ENCODE data around the gene CREB3L4. TPM values are rescaled to one million over a fixed set of nuclear protein-coding genes. Genes with fewer than 3 reads are reported as not detected.

The CREB3L4 gene
- total RNA-seq, 1 donor from 2014 or later = 9.8 TPM

DNA sequence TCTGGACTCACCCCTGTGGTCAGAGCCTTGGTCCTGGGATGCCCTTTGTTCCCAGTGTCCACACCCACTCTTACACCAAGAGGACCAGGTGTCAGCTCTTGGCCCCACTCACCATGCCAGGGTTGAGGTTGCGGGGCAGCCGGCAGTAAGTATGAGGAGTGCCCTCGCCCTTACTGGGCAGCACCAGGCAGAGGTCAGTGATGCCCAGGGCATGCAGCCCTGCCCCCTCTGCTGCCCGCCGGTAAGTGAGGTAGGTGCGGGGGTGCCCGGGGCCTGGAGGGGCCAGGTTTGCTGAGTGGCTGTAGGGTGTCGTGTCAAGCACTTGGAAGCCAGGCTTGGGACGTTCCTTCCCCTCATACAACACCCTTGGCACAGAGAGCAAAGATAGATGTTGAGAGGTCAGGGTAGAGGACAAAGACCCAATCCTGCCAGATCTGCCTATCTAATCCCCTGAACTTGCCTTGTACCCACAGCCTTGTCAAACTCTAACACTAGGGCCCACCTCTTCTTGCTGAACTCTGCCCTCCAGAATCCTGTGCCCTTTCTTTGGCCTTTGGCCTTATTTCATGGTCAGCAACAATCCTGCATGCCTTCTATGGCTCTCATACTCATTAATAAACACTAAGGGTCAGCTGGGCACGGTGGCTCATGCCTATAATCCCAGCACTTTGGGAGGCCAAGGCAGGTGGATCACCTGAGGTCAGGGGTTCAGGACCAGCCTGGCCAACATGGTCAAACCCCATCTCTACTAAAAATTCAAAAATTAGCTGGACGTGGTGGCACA, 24.7 kb upstream of the CREB3L4 start:
- intact Hi-C loops (cut with micrococcal nuclease) = no loop called here
- Mint-ChIP-seq H3K27me3 (ENCODE audit: insufficient read depth) (no peaks in the 10 kb centered on the region), H3K27ac (peak overlapping the region; percentile 67)

DNA sequence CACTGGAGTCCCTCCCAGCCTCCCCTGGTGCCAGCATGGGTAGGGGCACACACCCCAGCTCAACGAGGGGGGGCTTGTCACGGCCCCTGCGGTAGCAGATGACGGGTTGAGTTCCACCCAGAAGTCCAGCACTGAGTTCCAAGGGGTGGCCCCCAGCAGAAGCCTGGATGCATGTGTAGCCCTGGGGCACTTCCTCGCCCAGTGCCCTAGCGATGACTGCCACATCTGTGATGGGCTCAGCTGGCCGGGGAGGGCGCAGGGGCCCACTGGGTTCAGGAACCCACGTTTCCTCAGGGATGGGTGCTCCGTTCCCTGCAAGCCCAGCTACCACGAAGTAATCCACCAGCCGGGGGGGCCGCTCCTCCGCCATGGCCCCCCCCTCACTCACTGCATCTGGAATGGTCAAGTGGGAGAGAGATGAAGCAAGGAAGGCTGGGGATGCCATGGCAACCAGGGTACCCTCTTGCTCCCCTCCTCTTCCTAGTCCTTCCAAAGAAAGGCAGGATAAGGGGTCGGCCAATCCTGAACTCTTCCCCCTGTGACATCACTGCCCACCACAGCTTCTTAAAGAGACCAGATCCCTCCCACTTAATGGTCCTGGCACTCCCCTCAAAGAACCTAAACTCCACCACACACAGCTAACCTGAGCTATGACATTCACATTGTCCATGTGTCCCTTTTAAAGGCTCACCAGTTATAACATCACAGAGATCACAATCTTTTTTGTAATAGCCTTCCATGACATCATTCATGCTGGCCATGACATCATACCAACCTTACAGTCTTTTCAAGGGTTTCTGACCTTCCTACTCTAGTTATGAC, 23.5 kb upstream of the CREB3L4 start:
- Mint-ChIP-seq H3K27me3 (ENCODE audit: insufficient read depth) (no peaks in the 10 kb centered on the region), H3K4me1 (ENCODE audit: low read depth) (peaks cover 35% of the 10 kb centered on the region), H3K4me3 (peak overlapping the region; percentile 88), H3K36me3 (ENCODE audit: low read depth) (peaks cover 46% of the 10 kb centered on the region), H3K9me3 (no peaks in the 10 kb centered on the region), H3K27ac (peak overlapping the region; percentile 97)
- intact Hi-C loops (cut with micrococcal nuclease) = no loop called here
- DNase-seq (ENCODE audit: low spot score) = no peak

More for the DNA sequence above, 24.7 kb upstream of the CREB3L4 start:
- Mint-ChIP-seq H3K36me3 (ENCODE audit: low read depth) (peaks cover 46% of the 10 kb centered on the region), H3K9me3 (no peaks in the 10 kb centered on the region), H3K4me1 (ENCODE audit: low read depth) (peaks cover 31% of the 10 kb centered on the region), H3K4me3 (no peak overlapping the region)
- DNase-seq (ENCODE audit: low spot score) = no peak

DNA sequence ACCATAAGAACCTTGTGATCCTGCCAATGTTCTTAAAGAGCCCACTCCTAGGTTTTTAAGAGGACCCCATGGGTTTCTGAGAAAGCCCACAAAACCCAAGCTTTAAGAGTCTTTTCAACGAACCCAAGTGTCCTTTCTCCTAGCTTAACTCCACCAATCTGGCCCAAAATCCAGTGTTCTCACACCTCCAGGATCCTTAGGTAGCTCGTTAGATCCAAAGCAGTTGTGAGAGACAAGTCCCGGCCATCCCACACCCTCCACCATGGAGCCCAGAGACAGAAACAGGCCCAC, 22.9 kb upstream of the CREB3L4 start:
- Mint-ChIP-seq H3K36me3 (ENCODE audit: low read depth) (peaks cover 42% of the 10 kb centered on the region), H3K4me1 (ENCODE audit: low read depth) (peaks cover 35% of the 10 kb centered on the region), H3K27me3 (ENCODE audit: insufficient read depth) (no peaks in the 10 kb centered on the region), H3K27ac (peak overlapping the region; percentile 97), H3K9me3 (no peaks in the 10 kb centered on the region), H3K4me3 (peak overlapping the region; percentile 88)
- intact Hi-C loops (cut with micrococcal nuclease) = loop anchor here (1.0 to 5.0 kb wide), 4 partner anchors 21 to 147 kb away; partner anchors contain the start of gene CREB3L4
- no peak for DNase-seq (ENCODE audit: low spot score)

DNA sequence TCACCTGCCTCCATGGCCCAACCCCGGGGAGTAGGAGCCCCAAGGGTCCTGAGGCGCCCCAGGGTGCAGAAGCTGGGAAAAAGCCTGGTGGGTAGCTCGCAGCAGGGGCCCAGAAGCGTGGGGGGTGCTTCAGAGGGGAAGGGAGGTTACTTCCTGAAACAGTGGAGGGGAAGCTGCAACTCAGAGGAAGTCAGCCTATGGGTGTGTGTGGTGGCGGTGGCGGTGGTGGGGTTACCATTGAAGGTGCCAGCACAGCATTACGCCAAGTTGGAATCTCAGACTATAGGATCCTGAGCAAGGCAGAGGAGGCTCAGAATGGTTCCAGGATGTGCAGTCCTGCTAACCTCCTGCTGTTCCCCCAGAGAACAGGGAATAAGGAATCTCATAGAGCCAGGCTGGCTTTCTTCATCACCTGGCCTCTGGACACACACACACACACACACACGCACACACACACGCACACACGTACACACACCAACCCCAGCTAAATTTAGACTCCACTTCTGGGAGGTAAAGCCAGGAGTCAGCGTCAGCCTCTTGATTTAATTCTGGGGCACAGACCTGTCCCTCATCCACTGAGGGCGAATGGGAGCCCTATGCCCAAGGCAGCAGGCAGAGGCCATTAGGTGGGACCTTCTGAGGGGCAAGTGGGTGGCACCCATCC, 22.4 kb upstream of the CREB3L4 start:
- H3K36me3 Mint-ChIP-seq (ENCODE audit: low read depth) = peaks cover 41% of the 10 kb centered on the region
- DNase-seq (ENCODE audit: low spot score) = peak; percentile 72
- H3K9me3 Mint-ChIP-seq = no peaks in the 10 kb centered on the region
- intact Hi-C loops (cut with micrococcal nuclease) = loop anchor here (1.0 to 5.0 kb wide), 4 partner anchors 22 to 148 kb away; partner anchors contain the start of gene CREB3L4
- no peaks in the 10 kb centered on the region for H3K27me3 Mint-ChIP-seq (ENCODE audit: insufficient read depth)
- H3K4me3 Mint-ChIP-seq = peak overlapping the region; percentile 88
- H3K27ac Mint-ChIP-seq = peak overlapping the region; percentile 97
- H3K4me1 Mint-ChIP-seq (ENCODE audit: low read depth) = peaks cover 35% of the 10 kb centered on the region

DNA sequence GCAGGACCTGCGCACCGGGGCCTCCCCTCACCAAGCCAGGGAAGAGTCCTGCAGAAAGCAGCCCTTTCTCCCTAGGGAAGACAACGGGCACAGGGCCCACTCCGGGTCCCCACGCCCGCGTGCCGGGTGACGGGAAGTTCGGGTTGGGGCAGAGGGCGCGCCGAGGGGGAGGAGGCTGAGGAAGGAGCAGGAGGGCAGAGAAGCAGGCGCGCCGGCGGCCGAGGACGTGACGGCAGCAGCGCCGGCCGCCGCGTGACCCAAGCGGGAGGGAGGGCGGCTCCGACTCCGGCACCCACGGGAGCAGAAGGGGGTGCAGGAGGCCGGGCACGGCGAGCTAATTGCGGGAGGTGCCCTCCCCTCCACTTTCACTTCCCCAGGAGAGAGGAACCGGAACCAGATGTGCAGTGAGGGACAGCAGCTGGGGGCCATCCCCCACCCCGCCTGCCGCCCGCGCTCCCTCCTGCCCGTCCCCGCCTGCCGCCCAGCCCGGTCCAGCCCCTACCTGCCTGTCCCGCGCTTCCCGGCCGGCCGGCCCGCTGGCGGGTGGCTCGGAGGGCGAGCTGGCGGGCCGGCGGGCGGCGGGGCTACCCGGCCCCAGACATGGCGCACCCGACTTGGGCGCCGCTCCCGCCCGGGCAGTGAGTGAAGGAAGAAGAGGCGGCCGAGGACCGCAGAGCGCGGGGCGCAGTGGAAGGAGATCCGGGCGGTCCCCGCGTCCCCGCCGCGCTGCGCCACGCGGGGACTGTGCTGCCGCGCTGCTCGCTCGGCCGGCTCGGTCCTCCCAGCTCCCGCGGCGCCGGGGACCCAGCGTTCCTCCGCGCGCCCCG, 21.7 kb upstream of the CREB3L4 start:
- Mint-ChIP-seq H3K36me3 (ENCODE audit: low read depth) (peaks cover 42% of the 10 kb centered on the region), H3K4me3 (peak overlapping the region; percentile 88), H3K4me1 (ENCODE audit: low read depth) (peaks cover 35% of the 10 kb centered on the region), H3K27me3 (ENCODE audit: insufficient read depth) (no peaks in the 10 kb centered on the region), H3K9me3 (no peaks in the 10 kb centered on the region), H3K27ac (peak overlapping the region; percentile 97)
- intact Hi-C loops (cut with micrococcal nuclease) = loop anchor here (1.0 to 5.0 kb wide), 11 partner anchors 12 to 149 kb away; partner anchors contain the start of genes CREB3L4, CRTC2, JTB and RAB13
- peak; percentile 63 for DNase-seq (ENCODE audit: low spot score)

DNA sequence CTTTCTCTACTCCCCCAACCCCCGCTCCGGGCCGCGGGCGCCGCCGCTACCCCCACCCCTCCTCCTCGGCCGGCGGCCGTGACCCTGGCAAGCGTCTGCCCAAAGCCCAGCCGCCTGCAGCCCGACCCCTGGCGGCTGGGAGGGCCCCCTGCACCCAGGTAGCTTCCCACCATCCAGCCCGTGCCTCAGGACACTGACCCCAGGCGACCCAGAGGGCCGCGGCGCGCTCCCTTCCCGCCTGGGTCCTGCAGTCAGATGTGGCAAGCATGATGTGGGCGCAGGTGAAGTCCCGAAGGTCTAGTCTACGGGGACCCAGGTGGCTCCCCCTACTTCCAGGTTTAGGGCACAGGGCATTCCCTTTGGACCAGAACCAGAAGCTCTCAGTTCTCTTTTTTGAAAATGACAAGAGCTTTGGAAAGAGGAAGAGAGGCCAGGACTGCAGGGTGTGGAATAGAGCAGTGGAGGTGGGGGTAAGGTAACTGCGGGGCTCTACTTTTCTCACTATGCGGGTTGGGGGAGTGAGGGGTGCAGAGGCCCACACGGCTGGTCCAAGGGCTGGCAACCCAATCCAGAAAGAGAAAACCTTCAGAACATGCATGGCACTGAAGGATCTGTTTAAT, 21.0 kb upstream of the CREB3L4 start, which contains the start of gene DENND4B:
TSS of gene DENND4B (minus strand) at position 97 of the 620 bp plus-strand sequence. CDS start 2,344 bp downstream, outside the sequence.
- Mint-ChIP-seq H3K4me3 (peak within 1 kb of the TSS; percentile 88), H3K9me3 (no peaks in the 10 kb centered on the region), H3K27me3 (ENCODE audit: insufficient read depth) (no peaks in the 10 kb centered on the region), H3K4me1 (ENCODE audit: low read depth) (peaks cover 35% of the 10 kb centered on the region), H3K36me3 (ENCODE audit: low read depth) (peaks cover 41% of the 10 kb centered on the region), H3K27ac (peak within 1 kb of the TSS; percentile 97)
- peak; percentile 74 for DNase-seq (ENCODE audit: low spot score)
- intact Hi-C loops (cut with micrococcal nuclease) = loop anchor here (1.0 to 5.0 kb wide), 8 partner anchors 12 to 142 kb away; partner anchors contain the start of genes CRTC2, JTB, RAB13 and RPS27

DNA sequence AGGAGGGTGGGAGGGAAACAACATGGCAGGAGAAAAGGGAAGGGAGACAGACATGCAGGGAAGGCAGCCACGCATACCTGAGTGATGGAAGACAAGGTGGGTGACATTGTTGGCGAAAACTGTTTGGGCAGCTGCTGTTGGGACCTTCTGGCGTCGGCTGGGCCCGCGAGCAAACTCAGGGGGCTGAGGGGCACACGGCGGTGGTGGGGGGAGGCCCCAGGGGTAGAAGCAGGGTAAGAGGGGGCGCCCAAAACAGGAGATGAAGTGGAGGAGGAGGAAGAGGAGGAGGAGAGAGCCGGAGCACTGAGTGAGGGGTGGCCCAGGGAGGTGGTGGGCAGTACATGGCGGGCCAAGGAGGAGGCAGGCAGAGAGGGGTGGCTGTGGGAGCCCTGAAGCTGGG, 16.5 kb upstream of the CREB3L4 start:
- Mint-ChIP-seq H3K4me3 (no peak overlapping the region), H3K36me3 (ENCODE audit: low read depth) (peaks cover 43% of the 10 kb centered on the region), H3K9me3 (no peaks in the 10 kb centered on the region), H3K27me3 (ENCODE audit: insufficient read depth) (no peaks in the 10 kb centered on the region), H3K4me1 (ENCODE audit: low read depth) (peaks cover 28% of the 10 kb centered on the region), H3K27ac (no peak overlapping the region)
- intact Hi-C loops (cut with micrococcal nuclease) = no loop called here
- DNase-seq (ENCODE audit: low spot score) = no peak

DNA sequence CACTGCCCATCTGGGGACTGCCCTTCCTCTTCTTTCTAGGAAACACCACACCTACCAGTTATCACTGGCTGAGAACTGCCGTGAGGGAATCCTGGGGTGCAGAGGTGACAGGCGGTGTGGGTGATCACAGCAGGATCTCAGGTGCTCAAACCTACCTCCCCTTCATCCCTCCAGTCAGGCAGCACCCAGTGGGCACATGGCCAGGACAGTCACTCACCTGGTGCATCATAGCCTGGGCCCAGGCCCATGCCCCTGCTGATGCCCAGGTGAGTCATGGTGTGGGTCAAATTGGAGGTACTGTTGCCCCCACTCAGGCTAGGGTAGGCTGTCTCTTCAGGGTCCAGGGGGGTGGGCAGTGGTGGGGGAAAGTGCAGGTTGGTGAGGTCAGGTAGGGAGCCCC, 15.9 kb upstream of the CREB3L4 start:
- H3K27me3 Mint-ChIP-seq (ENCODE audit: insufficient read depth) = no peaks in the 10 kb centered on the region
- H3K4me1 Mint-ChIP-seq (ENCODE audit: low read depth) = peaks cover 32% of the 10 kb centered on the region
- no peaks in the 10 kb centered on the region for H3K9me3 Mint-ChIP-seq
- peaks cover 43% of the 10 kb centered on the region for H3K36me3 Mint-ChIP-seq (ENCODE audit: low read depth)
- H3K4me3 Mint-ChIP-seq = no peak overlapping the region
- DNase-seq (ENCODE audit: low spot score) = no peak
- H3K27ac Mint-ChIP-seq = peak overlapping the region; percentile 58
- intact Hi-C loops (cut with micrococcal nuclease) = no loop called here

DNA sequence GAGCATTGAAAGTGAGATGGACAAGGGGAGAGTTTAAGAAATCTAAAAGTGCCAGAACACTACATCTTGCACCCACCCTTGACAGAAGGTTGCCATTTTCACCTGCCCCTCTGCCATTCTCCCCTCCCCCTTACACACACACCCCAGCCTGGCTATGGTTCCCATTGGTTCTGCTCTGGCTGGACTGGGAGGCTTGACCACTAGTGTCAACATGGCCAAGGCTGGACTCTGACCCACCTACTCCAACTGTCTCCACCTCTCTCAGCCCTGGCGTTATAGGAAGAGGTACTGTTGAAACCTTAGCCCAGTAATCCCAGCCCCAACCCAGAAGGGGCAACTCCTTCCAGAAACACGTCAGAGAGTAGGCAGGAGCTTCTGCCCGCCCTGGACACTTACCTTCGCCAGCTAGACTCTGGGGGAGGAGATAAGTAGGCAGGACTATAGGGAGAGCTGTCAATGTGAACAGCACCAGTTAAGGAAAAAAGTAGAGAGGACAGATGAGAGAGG, 13.8 kb upstream of the CREB3L4 start:
- no peak for DNase-seq (ENCODE audit: low spot score)
- Mint-ChIP-seq H3K4me1 (ENCODE audit: low read depth) (peaks cover 34% of the 10 kb centered on the region), H3K27ac (peak overlapping the region; percentile 80), H3K4me3 (peak overlapping the region; percentile 15), H3K27me3 (ENCODE audit: insufficient read depth) (no peaks in the 10 kb centered on the region), H3K36me3 (ENCODE audit: low read depth) (peaks cover 39% of the 10 kb centered on the region), H3K9me3 (no peaks in the 10 kb centered on the region)
- intact Hi-C loops (cut with micrococcal nuclease) = no loop called here

DNA sequence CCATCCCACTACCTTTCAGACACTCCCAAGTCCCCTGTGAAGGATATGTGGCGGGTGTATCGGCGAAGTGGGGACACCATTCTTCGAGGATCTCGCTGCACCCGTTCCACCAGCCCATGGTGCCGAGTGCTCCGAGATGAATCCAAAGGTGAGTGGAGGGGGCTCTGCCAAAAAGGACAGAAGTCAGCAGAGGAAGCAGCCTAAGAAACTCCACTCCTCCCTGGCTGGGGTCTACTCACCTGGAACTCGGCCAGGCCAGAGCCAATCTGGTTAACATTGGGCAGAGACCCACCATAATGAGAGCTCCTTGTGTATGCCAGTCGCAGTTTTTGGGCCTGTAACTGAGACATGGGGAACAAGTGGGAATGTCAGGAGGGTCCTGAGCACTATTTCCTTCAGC, 12.9 kb upstream of the CREB3L4 start:
- H3K27me3 Mint-ChIP-seq (ENCODE audit: insufficient read depth) = no peaks in the 10 kb centered on the region
- H3K36me3 Mint-ChIP-seq (ENCODE audit: low read depth) = peaks cover 42% of the 10 kb centered on the region
- H3K27ac Mint-ChIP-seq = no peak overlapping the region
- no peak for DNase-seq (ENCODE audit: low spot score)
- H3K4me1 Mint-ChIP-seq (ENCODE audit: low read depth) = peaks cover 42% of the 10 kb centered on the region
- no peak overlapping the region for H3K4me3 Mint-ChIP-seq
- intact Hi-C loops (cut with micrococcal nuclease) = loop anchor here (5.0 kb wide), 1 partner anchor 228 kb away; the partner anchor contains the start of gene INTS3
- H3K9me3 Mint-ChIP-seq = no peaks in the 10 kb centered on the region

DNA sequence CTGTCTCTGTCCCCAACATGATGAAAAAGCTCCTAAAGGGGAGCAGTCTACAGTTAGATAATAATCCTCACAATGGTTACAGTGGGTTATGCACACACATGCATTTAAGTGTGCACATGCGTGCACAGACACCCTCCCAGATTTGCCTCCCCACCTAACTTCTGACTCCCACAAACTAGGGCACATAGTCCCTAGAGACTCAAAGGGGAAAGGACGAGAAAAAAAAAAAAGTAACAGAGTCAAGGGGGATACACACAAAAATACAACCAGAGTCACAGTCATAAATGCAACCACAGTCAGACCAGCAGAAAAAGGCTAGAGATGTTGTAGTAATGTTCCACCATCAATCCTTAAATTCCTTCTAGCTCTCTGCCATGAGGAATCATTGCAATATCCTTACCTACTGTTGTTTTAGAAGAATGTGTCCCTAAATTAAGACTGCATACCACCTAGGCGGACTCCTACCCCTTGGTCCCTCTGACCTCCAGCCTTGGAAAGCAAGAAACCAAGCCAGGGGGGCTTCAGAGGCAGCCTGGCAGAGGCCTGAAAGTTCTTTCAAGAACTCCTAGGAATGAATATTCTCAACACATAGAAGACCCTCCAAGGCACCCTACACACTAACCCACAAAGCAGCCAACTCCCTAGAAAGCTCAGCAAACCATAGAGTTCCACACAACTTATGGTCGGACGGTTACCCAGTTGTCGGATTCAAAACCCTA, 10.5 kb upstream of the CREB3L4 start:
- Mint-ChIP-seq H3K27ac (peak overlapping the region; percentile 81), H3K9me3 (no peaks in the 10 kb centered on the region), H3K4me3 (peak overlapping the region; percentile 97), H3K27me3 (ENCODE audit: insufficient read depth) (no peaks in the 10 kb centered on the region), H3K36me3 (ENCODE audit: low read depth) (peaks cover 29% of the 10 kb centered on the region), H3K4me1 (ENCODE audit: low read depth) (peaks cover 55% of the 10 kb centered on the region)
- no peak for DNase-seq (ENCODE audit: low spot score)
- intact Hi-C loops (cut with micrococcal nuclease) = loop anchor here (1.0 to 5.0 kb wide), 2 partner anchors 160 to 230 kb away; partner anchors contain the start of gene INTS3
